Keratinocyte (primary cell): Measurements from ENCODE around the gene MON2.

Experiments
- EZH2 ChIP-seq: IDR thresholded peaks from one replicate; pipeline ENCODE4 v1.6.1; 2012; ENCODE audit warnings: inconsistent platforms, mild to moderate bottlenecking, low read length, moderate library complexity
- TF ChIP-seq, protein P1 (sequence below), 3 experiments: IDR thresholded peaks in 1 of 3; conservative IDR thresholded peaks in 1 of 3; optimal IDR thresholded peaks in 1 of 3; 2 replicates in 2 of 3; 3 replicates in 1 of 3; pipeline versions ENCODE3 to v1.5.1; 2011; ENCODE audit warnings: low read length in 3 of 3, mild to moderate bottlenecking in 3 of 3, moderate library complexity in 2 of 3, control low read depth in 1 of 3, inconsistent platforms in 1 of 3; ENCODE audit not compliant: insufficient read depth in 2 of 3; ENCODE audit errors: extremely low read depth in 1 of 3

DNA sequence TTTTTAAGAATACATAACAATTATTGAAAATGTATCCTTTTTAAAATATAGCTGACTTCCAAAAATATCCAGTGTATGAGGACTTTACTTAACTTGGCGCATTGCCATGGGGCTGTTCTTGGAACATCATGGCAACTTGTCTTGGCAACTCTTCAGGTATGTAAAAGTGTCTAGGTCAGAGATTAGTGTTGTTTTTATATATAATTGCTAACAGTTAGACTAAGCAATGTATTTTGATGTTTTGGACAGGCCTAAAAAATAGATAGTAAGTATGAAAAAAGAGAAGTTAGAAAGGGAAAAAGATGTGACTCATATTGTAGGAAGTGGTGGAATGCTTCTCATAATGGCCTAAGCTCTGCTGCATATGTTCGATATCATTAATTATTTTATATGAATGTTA is 70.9 kb downstream of the MON2 start:
- TF ChIP-seq EZH2 = no peak
- TF ChIP-seq, protein P1, sequence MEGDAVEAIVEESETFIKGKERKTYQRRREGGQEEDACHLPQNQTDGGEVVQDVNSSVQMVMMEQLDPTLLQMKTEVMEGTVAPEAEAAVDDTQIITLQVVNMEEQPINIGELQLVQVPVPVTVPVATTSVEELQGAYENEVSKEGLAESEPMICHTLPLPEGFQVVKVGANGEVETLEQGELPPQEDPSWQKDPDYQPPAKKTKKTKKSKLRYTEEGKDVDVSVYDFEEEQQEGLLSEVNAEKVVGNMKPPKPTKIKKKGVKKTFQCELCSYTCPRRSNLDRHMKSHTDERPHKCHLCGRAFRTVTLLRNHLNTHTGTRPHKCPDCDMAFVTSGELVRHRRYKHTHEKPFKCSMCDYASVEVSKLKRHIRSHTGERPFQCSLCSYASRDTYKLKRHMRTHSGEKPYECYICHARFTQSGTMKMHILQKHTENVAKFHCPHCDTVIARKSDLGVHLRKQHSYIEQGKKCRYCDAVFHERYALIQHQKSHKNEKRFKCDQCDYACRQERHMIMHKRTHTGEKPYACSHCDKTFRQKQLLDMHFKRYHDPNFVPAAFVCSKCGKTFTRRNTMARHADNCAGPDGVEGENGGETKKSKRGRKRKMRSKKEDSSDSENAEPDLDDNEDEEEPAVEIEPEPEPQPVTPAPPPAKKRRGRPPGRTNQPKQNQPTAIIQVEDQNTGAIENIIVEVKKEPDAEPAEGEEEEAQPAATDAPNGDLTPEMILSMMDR (optimal IDR thresholded peaks at IDR 0.05 in 1 of 3, IDR thresholded peaks at IDR 0.05 in 1 of 3, conservative IDR thresholded peaks at IDR 0.05 in 1 of 3; ENCODE audit: extremely low read depth in 1 of 3, insufficient read depth in 2 of 3, low read length in 3 of 3) = no peak
